Stomach (tissue), 4 donors: Measurements from ENCODE around the gene IL17RC.

Experiments used
- CTCF ChIP-seq, 7 experiments: fragments of 450-650 bp in 4 of 7; fragments of 200-600 bp in 3 of 7; sonication (generic) in 3 of 7; IDR thresholded peaks; one replicate each; pipeline ENCODE4 v1.5.1; 2016 to 2019; ENCODE audit warnings: antibody characterized with exemption in 7 of 7, control low read depth in 2 of 7, mild to moderate bottlenecking in 1 of 7
- EP300 ChIP-seq: sonication (generic); formaldehyde crosslinking; IDR thresholded peaks from one replicate; pipeline ENCODE4 v1.6.1; 2017; ENCODE audit warnings: antibody characterized with exemption
- POLR2A ChIP-seq, 4 donors: fragments of 450-650 bp; IDR thresholded peaks; one replicate each; pipeline ENCODE4 v1.6.1; 2016; ENCODE audit warnings: antibody characterized with exemption in 4 of 4, control low read depth in 2 of 4, mild to moderate bottlenecking in 1 of 4, moderate library complexity in 1 of 4
- POLR2AphosphoS5 ChIP-seq, 3 donors: sonication (generic); formaldehyde crosslinking; IDR thresholded peaks; one replicate each; pipeline ENCODE4 v1.6.1; 2016; ENCODE audit warnings: antibody characterized with exemption in 3 of 3

GRCh38 chr3:9916734-9917680 is at the start of gene IL17RC:
- TF ChIP-seq POLR2A (IDR thresholded peaks at IDR 0.05) (no peak), POLR2AphosphoS5 (IDR thresholded peaks at IDR 0.05) (peak; percentile 31 to 84 (median 76)), CTCF (IDR thresholded peaks at IDR 0.05) (no peak), EP300 (no peak)
